ENCODE measurements around the gene UNKL.

Gene UNKL

DNA sequence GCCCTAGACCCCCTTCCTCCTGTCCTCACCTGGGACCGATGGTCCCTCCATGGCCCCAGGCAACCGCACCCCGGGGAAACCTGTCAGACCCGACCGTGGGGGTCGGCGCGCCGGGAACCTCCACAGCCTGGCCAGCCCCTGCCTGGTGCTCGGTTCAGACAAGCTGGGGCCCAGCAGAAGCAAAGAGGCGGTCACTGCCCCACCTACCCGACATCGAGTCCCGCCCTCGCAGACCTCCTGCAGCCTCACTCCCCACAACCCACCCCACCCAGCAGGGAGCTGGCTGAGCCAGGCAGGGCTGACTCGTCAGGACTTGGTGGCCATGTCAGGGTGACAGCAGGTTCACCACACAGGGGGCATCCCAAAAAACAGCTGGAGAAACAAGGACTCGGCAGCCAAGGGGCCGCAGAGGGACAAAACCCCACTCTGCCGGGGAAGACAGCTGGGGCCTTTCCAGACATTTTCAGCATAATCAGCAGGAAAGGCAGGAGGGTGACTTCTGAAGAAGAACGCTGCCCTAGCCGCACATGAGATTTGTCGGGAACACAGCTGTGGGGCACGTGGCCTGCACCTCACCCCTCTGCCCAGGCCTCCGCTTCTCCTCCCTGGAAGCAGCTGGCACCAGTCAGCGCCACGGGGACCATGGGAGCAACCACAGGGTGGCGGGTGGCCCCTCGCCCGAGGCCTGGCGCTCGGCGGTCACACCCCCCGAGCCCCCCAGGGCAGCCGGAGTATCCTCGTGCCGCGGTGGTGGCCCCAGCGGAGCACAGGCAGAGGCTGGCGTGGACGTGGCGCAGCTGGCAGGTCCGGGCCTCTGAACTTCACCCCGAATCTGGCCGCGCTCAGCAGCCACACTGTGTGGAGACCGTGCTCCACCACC, 39.8 kb downstream of the UNKL start:
- no peak for DNase-seq

DNA sequence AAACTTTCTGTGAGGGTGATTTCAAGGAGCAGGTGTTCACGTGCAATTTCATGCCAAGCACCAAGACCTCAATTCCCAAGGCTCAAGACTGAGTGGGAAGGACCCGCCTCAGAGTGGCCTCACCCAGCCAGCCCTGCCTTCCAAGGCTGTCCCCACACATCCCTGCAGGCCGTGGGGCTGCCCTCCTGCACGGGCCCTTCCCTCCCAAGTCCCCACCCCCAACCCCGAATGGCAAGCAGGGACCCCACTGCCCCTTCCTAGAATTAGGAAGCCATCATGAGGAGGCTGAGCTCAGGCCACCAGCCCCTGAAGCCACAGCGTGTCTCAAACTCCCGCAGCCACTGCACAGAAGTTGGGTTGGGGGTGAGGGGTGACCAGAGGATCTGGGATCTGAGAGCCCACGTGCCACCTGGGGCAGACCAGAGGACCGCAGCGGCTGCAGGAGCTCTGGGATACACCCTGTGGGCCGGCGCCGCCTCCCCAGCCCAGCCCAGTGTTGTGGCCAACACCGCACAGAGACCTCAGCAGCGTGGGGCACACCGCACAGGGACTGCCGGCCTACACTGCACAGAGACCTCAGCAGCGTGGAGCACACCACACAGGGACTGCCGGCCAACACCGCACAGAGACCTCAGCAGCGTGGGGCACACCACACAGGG, 42.1 kb downstream of the UNKL start:
- no peak for DNase-seq

DNA sequence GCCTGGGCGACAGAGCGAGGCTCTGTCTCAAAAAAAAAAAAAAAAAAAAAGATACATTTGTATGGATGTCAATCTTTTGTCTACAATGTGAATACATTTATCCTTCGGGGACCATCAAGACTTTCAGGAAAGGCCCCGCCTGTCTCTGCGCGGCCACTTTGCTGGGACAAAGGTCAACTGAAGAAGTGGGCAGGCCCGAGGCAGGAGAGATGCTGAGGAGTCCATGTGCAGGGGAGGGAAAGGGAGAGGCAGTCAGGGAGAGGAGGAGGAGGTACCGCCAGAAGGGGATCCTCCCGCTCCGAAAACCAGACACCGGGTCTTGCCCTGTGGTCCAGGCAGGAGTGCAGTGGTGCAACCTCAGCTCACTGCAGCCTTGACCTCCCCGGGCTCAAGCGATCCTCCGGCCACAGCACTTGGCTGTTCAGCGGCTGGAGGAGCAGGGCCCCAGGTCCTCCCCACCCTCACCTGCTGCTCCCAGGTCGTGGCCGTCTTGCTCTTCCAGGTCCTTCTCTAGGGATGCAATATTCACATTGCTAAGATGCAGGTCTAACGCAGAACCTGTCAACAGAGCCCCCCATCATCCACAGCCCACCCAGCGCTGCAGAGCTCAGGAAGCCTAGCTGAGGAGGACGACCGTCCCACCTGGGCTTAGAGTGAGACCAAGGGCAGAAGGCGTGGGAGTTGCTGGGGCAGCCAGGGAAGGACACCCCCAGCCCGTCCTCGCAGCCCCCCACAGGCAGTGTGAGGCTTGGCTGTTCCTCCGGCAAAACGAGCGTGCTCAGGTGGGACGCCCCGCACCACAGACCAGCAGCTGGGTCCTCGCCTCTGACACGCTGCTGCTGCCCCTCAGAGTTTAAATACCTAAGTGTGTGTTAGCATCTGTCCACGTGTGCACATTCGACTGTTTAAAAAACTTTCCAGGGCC, 43.2 kb downstream of the UNKL start:
- DNase-seq = no peak

DNA sequence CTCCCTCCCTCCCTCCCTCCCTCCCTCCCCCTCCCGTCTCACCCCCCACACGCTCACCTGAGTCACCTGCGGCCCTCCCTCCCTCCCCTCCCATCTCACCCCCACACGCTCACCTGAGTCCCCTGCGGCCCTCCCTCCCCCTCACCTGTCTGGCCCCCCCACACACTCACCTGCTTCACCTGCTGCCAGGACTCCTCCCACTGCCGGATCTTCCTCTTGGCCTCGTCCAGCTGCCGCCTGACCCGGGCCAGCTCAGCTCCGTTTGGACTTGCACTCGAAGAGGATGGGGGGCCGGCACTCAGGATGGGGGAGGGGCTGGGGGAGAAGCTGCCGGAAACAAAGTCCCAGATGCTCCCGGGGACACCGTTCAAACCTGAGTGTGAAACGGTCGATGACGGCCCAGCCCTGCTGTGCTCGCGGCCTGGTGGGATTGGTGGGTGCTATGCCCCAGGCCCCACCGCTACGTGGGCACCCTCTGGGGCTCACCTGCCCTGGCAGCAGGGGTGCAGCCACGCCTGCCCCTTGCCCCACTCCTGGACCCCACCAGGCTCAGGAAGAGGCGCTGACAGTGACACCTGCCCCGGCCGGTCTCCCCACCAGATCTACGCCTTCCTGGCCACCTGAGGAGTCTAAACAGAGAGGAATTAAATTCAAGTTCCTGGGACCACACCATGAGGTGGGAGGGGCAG, 46.9 kb downstream of the UNKL start:
- no peak for DNase-seq

DNA sequence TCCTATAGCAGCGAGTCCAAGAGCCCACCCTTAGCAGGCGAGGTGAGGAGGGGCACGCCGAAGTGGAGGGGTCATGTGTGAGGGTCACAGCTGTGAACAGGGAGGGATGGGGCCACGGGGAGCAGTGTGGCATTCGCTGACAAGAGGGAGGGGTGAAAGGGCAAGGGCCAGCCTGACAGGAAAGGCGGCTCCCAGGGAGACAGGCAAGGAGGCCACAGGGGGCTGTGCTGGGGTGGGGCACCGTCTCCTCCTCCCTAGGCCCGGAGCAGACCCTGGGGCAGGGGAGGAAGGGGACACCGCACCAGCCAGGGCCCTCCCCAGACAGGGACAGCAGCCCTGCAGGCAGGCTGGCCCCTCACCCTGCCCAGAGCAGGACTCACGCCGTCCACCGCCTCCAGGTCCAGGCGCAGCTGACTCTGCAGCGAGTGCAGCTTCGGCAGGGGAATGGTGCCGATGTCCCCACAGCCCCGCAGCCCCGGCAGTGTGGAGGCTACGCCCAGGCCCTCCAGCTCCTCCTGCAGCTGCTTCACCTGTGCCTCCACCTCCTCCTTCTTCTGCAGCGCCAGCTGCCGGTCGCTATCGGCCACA, 47.7 kb downstream of the UNKL start:
- DNase-seq = no peak

DNA sequence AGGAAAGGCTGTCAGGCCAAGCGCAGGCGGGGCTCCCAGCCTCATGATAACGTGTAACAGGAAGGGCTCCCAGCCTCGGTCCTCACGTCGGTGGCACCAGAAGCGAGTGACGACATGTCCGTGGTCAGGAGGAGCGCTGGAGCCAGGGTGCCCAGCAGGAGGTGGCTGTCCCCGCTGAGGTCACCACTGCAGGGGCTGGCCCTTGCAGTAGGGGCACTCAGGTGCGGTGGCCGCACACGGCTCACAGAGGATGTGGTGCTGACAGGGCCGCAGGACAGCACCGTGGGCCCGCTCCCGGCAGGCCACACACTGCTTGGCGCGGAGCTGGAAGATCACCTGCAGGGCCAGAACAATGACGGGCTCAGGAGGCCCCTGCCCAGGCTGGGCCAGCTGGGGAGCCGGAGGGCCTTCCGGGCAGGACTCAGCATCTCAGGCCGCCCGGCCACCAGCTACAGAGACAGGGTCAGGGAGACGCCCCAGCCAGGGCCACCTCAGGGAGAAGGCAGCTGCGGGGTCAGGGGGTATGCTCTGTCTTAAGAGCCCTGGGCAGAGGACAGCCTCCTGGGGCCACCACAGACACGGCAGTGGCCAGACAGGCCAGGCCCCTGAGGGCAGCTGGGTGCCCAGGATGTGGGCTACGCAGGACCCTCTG, 48.3 kb downstream of the UNKL start:
- DNase-seq = no peak

DNA sequence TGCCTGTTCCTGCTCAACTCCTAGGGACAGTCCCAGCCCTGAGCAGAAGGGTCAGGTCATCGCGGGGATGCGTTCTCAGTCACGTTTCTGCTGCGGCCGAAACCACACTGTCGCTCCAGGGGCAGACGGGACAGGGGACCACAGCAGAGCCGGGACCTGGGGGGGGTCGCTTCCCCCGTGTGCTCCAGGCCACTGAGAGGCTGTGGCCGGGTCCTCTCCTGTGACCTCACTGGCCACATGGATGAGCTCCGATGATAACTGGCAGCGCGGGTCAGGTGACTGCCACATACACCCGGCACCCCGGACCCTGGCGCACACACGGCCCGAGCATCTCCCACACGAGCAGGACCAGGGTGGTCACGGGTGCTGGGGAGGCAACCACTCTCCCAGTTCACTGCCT, 50.0 kb downstream of the UNKL start:
- DNase-seq = no peak

DNA sequence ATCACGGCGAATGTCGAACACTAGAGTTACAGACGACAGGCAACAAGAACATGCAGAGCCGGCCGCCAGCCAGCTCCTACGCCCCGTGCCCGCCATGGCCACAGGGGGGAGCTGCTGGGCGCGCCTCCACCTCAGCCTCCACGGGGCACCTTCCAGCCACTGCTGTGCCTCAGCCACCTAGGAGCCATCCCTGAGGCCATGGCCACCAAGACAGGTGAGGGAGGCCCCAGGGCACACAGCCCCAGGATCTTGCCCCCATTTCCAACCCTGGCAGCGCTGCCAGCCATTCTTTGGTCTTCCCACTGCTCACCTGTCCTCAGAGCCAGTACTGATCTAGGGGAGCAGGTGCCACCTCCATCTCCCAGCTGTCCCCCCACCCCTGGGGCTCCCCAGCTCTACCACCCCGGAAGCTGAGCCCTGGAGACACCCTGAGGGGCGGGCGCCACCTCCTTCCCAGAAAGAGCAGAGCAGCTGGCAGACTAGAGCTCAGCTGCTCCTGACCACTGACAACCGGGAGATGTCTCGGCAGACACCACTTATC, 50.9 kb downstream of the UNKL start:
- DNase-seq = peak; percentile 30

DNA sequence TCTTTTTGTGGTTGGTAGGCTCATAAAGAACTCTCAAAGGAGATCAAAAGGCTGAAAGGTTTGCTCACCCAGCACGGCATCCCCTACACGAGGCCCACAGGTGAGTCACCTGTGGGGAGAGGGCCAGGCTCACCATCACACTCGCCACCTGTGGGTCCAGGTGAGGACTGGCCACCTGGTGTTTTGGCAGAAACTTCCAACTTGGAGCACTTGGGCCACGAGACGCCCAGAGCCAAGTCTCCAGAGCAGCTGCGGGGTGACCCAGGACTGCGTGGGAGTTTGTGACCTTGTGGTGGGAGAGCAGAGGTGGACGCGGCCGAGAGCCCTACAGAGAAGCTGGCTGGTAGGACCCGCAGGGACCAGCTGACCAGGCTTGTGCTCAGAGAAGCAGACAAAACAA, 51.7 kb downstream of the UNKL start:
- no peak for DNase-seq

DNA sequence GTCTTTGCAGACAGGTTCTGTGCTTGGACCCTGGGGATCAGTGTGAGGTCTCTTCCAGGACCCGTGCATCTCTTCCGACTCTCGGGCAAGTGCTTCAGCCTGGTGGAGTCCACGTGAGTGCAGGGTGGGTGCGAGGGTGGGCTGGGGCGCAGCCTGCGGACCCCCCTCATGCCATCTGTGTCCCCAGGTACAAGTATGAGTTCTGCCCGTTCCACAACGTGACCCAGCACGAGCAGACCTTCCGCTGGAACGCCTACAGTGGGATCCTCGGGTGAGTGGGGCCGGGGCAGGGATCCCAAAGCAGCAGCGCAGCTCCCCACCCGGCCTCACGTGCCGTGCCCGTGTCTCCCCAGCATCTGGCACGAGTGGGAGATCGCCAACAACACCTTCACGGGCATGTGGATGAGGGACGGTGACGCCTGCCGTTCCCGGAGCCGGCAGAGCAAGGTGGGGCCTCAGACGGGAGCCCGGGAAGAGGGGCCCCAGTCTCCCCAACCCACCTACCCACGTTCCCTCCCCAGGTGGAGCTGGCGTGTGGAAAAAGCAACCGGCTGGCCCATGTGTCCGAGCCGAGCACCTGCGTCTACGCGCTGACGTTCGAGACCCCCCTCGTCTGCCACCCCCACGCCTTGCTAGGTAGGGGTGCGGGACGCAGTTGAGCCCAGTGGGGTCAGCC, 52.7 kb downstream of the UNKL start:
- no peak for DNase-seq

DNA sequence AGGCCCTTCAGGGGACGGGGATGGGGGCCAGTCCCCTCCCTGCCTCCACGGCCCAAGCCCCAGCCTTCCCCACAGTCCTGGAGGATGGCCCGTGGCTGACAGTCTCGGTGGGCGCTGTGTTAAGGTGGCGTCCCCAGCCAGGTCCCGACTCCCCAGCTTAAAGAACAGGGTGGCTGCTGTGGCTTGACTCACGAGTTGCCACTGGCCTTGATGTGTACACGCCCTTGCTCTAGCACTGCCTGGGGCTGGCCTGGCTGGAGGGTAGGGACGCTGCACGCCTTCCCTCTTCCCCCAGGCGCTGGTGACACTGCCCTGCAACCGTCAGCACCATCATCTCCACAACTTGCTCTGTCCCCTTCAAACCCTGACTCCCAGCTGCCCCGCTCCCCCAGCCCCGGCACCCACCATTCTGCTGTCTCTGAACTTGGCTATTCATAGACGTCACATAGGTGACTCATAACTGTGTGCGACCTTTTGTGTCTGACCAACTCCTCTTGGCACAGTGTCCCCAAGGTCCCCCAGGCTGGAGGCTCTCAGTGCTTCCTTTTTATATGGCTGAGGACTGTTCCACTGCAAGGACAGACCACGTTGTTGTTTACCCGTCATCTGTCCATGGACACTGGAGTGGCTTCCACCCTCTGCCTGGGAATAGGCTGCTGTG, 56.5 kb downstream of the UNKL start:
- DNase-seq = no peak

DNA sequence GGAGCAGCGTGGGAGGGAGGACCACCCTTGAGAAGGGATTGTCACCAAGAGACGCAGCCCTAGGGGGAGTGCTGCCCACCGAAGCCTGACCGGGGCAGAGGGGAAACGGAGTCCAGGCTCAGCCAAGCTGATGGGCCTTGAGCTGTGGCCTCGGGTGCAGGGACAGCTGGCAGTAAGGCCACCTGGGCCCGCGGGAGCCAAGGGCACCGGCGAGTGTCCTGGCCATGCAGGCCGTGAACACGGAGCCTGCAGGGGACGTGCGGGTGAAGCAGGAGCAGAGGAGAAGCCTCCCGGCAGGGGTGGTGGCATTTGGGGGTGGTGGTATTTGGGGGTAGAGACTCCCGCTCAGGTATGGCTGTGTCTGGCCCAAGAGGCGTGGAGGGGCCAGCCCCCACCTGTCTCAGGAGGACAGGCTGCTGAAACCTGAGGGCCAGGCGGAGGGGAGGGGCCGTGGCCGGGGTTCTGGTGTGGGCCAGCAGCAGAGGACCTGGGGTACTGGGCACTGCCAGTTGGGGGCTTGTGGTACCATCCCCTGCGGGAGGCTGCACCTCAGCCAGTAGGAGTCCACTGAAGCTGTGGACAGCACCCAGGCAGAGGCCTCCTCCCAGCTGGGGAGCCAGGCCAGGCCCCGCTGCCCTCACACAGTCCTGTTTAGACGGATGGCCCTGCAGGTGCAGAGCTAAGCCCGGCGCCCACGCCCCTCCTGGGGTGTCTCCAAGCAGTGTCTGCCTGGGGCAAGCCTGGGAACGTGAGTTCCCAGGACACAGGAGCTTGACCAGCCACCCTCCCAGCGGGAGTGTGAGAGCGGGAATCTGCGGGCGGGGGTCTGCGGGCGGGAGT, 58.2 kb downstream of the UNKL start:
- DNase-seq = no peak

DNA sequence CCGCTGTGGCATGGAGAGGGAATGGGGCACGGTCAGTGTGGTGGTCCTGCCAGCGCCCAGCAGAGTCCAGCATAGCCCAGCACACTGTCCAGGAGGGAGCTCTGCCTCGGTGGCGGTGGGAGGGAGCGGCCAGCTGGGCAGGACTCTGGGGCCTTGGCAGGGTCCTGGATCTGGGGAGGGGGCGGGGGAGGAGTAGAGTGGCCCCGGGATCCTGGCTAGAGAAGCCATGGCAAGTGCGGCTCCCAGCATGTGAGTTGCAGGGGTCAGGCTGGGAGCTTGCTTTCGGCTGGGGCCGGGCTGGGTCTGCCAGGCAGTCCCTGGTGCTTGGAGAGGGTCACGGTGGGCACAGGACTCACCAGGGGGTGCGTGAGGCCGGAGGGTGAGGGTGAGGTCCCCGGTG, 58.9 kb downstream of the UNKL start:
- DNase-seq = no peak

DNA sequence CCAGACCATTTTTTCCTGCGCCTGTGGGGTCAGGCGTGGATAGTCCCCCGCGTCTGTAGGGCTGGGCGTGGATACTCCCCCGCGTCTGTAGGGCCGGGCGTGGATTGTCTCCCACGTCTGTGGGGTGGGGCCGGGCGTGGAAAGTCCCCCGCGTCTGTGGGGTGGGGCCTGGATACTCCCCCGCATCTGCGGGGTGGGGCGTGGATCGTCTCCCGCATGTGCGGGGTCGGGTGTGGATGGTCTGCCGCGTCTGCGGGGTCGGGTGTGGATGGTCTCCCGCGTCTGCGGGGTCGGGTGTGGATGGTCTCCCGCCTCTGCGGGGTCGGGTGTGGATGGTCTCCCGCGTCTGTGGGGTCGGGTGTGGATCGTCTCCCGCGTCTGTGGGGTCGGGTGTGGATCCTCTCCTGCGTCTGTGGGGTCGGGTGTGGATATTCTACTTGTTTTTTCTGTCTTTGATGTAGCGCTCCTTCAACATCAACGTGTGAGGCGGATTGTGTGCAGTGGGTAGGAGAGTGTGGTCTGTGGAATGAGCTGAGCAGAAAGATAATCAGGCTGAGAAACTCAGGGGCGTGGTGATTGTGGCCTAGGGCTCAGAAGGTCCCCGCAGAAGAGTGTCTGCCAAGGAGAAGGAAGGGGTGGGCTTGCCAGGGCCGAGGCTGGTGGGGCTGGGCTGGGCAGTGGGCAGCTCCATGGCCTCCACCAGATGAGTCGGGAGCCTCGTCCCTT, 59.5 kb downstream of the UNKL start:
- no peak for DNase-seq

DNA sequence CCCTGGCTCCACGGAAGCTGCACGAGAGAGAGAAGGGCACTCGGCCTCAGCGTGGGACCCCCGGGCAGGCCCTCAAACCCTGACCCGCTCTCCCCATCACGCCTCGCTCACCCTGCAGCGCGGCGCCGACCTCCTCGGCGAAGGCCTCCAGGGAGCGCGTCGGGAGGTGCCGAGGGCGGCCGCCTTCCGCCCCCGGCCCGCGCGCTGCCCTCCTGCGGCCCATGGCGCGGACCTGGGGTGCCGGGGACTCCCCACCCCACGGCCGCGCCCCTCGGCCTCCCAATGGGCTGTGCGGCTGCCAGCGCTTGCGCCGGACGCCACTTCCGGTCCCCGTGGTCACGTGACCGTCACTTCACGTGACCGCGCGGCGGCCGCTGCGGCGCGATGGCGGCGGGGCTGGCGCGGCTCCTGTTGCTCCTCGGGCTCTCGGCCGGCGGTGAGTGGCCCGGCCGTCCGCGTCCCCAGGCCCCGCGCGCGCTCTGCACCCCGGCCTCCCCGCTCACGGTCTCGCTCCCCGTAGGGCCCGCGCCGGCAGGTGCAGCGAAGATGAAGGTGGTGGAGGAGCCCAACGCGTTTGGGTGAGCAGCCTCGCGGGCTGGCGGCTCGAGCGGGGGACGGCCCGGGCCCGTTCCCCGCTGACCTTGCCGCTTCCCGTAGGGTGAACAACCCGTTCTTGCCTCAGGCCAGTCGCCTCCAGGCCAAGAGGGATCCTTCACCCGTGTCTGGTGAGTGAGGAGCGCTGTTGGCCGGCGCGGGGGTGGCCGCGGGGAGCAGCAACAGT, 62.7 kb downstream of the UNKL start, which contains the start of the genes GNPTG and TSR3:
Gene GNPTG, plus strand, starts transcription at position 350 of the 781 bp plus-strand sequence. Its CDS starts 35 bp downstream, at position 385.
Gene TSR3, minus strand, starts transcription at position 297 of the 781 bp plus-strand sequence. Its CDS starts 74 bp downstream, at position 223.
- peak; percentile 88 for DNase-seq

DNA sequence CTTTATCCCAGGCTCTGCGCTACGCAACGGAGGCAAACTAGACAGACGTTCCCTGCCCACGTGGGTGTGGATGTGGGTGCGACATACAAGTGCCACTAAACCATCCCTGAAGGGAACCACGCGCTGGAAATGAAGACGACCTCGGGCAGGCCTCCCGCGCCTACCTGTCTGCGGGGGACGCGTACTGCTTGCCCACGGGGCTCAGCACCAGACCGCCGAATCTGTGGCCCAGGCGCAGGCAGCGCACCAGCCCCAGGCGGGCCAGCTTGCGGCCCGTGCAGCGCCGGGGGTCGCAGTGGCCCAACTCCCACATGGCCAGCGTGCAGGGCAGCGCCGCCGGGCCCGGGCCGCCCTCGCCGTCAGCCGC, 63.3 kb downstream of the UNKL start:
- DNase-seq = no peak

DNA sequence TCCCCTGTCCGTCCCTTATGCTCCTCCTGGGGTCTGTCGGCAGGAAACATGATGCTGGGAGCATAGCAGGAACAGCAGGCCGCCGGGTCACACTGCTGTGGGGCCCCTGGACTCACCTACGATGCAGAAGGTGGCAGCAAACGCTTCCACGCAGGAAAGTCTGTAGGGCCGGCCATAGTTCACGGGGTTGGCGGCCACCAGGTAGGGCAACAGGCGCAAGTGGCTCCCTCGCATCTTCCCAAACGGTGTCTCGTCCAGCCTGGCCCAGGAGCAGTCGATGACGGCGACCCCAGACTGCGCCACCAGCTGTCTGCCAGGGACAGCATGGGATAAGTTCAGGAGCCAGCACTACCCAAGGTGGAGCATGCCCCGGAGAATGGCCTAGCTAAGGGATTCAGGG, 63.8 kb downstream of the UNKL start:
- DNase-seq = no peak

DNA sequence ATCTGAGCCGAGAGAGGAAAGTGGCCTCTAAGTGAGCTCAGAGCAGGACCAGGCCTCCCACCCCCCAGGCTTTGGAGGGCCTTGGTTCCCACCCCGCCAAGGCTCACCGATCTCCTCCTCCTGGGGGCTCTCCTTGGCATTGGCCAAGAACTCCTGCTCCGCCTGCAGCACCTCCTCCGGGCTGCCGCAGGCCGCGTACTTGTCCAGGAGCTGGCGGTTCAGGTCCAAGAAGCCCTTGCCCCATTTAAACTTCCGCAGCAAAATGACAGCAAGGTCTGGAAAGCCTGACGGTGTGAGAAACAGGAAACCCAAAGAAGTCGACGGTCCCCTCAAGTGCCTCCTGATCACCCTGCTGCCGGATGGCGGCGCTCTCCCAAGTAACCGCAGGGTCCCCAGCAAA, 64.6 kb downstream of the UNKL start:
- no peak for DNase-seq

Data from NCI-H345 (cell line).